Endometrium (tissue), 2 donors: ENCODE data around the gene PRTG.

Source experiments
- FAIRE-seq: peaks from 2 replicates; lab custom pipeline; 2012; peaks lifted over from hg19 to GRCh38; lab: Jason Lieb, UNC
- donor health status: control.
- donor health status: control.

The PRTG gene

GRCh38 chr15:55562601-55563000, 180.4 kb downstream of the PRTG start:
- no peak for FAIRE-seq
